MM.1S (cell line): Measurements from ENCODE around the gene IL10RB.

Experiments
- DNase-seq: peaks from one replicate; pipeline ENCODE4 v3.0.0-alpha.2; 2015
- H2AFZ ChIP-seq: fragments of 300-600 bp; sonication (generic); 2 replicates; pipeline ENCODE4 v1.6.0; 2016; ENCODE audit warnings: antibody characterized with exemption, low read length
- H3F3A ChIP-seq: fragments of 300-600 bp; sonication (generic); 2 replicates; pipeline ENCODE4 v1.6.1; 2016; ENCODE audit warnings: mild to moderate bottlenecking, antibody characterized with exemption, low read length, moderate library complexity, mixed read lengths; ENCODE audit not compliant: insufficient read depth
- H3K27ac ChIP-seq: fragments of 300-600 bp; sonication (generic); 2 replicates; pipeline ENCODE4 v1.5.1; 2016; ENCODE audit warnings: mild to moderate bottlenecking, low read length
- H3K27me3 ChIP-seq: fragments of 300-600 bp; sonication (generic); replicated peaks from 2 replicates; pipeline ENCODE4 v1.6.0; 2016; ENCODE audit warnings: low read length; ENCODE audit not compliant: insufficient read depth
- H3K36me3 ChIP-seq: fragments of 300-600 bp; sonication (generic); replicated peaks from 2 replicates; pipeline ENCODE4 v1.6.1; 2016; ENCODE audit warnings: mild to moderate bottlenecking, low read length, mixed read lengths; ENCODE audit not compliant: insufficient read depth
- H3K4me1 ChIP-seq: fragments of 300-600 bp; sonication (generic); 2 replicates; pipeline ENCODE4 v1.6.1; 2016; ENCODE audit warnings: low read length, mixed read lengths
- H3K4me2 ChIP-seq: fragments of 300-600 bp; sonication (generic); 2 replicates; pipeline ENCODE4 v1.6.0; 2016; ENCODE audit warnings: low read depth, low read length
- H3K4me3 ChIP-seq: fragments of 300-600 bp; sonication (generic); 2 replicates; pipeline ENCODE4 v1.5.1; 2016; ENCODE audit warnings: low read length, mixed read lengths
- H3K79me2 ChIP-seq: fragments of 300-600 bp; sonication (generic); 2 replicates; pipeline ENCODE4 v1.6.1; 2016; ENCODE audit warnings: mixed run types, low read length, mixed read lengths
- H3K9ac ChIP-seq: fragments of 300-600 bp; sonication (generic); 2 replicates; pipeline ENCODE4 v1.6.1; 2016; ENCODE audit warnings: low read length, mixed read lengths
- H3K9me2 ChIP-seq: fragments of 300-600 bp; sonication (generic); replicated peaks from 2 replicates; pipeline ENCODE4 v1.6.1; 2016; ENCODE audit warnings: mild to moderate bottlenecking, low read length, mixed read lengths; ENCODE audit not compliant: insufficient read depth
- H3K9me3 ChIP-seq: fragments of 300-600 bp; sonication (generic); replicated peaks from 2 replicates; pipeline ENCODE4 v1.6.1; 2016; ENCODE audit warnings: mild to moderate bottlenecking, low read length, mixed read lengths; ENCODE audit not compliant: insufficient read depth
- H4K20me1 ChIP-seq: fragments of 300-600 bp; sonication (generic); 2 replicates; pipeline ENCODE4 v1.6.1; 2016; ENCODE audit warnings: mild to moderate bottlenecking, low read length, moderate library complexity, mixed read lengths; ENCODE audit not compliant: insufficient read depth
- EZH2 ChIP-seq: fragments of 300-600 bp; sonication (generic); optimal IDR thresholded peaks from 2 replicates; pipeline ENCODE3; 2017; ENCODE audit warnings: low read depth, mild to moderate bottlenecking, antibody characterized with exemption, low read length, mixed read lengths
- EZH2phosphoT487 ChIP-seq: fragments of 300-600 bp; sonication (generic); IDR thresholded peaks from 2 replicates; pipeline ENCODE4 v1.6.1; 2018; ENCODE audit warnings: antibody characterized with exemption, low read length
- TF ChIP-seq, protein P1 (sequence below): fragments of 300-600 bp; sonication (generic); IDR thresholded peaks from 2 replicates; pipeline ENCODE4 v1.5.1; 2016; ENCODE audit warnings: antibody characterized with exemption, low read length, mixed read lengths

Gene IL10RB

DNA sequence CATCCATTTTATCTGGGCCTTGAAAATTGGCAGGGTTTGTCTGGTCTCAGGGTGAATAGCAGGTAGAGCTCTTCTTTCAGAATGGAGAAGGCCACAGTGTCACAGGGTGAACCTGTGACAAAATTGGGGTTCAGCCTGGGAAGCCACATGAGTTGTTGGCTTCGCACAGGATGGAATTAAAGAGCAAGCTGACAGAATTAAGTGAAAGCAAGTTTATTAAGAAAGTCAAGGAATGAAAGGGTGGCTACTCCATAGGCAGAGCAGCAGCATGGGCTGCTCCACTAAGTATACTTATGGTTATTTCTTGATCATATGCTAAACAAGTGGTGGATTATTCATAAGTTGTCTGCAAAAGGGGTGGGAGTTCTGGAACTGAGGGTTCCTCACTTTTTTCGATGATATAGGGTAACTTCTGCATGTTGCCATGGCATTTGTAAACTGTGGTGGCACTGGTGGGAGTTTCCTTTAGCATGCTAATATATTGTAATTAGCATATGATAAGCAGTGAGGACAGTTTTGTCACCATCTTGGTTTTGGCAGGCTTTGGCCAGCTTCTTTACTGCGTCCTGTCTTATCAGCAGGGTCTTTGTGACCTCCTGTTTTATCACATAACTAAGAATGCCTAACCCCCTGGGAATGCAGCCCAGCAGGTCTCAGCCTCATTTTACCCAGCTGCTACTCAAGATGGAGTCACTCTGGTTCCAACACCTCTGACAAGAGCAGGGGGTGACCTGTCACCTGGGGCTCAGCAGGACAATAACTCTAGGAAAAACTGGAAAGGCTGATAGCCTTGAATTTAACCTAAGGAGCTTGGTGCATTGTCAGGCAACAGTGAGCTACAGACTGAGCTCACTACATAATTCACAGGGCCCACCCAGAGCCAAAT, 31.3 kb upstream of the IL10RB start:
- Histone ChIP-seq H4K20me1 (no peaks in the 10 kb centered on the region), H2AFZ (no peak overlapping the region), H3K79me2 (peaks cover 85% of the 10 kb centered on the region), H3K27ac (peak overlapping the region; percentile 6; the same call in 1 of the 2 replicates), H3K9ac (0 out of 2 replicates have a peak overlapping the region, but pooled peaks have one; percentile 1), H3K9me3 (no peaks in the 10 kb centered on the region), H3K4me3 (no peak overlapping the region), H3K36me3 (peaks cover 5% of the 10 kb centered on the region; the same call in 1 of the 2 replicates), H3K4me1 (peaks cover 67% of the 10 kb centered on the region), H3K27me3 (no peaks in the 10 kb centered on the region), H3F3A (peaks cover 62% of the 10 kb centered on the region), H3K9me2 (no peaks in the 10 kb centered on the region), H3K4me2 (peak overlapping the region; percentile 5; the same call in 1 of the 2 replicates)
- no peak for TF ChIP-seq EZH2phosphoT487
- TF ChIP-seq, protein P1, sequence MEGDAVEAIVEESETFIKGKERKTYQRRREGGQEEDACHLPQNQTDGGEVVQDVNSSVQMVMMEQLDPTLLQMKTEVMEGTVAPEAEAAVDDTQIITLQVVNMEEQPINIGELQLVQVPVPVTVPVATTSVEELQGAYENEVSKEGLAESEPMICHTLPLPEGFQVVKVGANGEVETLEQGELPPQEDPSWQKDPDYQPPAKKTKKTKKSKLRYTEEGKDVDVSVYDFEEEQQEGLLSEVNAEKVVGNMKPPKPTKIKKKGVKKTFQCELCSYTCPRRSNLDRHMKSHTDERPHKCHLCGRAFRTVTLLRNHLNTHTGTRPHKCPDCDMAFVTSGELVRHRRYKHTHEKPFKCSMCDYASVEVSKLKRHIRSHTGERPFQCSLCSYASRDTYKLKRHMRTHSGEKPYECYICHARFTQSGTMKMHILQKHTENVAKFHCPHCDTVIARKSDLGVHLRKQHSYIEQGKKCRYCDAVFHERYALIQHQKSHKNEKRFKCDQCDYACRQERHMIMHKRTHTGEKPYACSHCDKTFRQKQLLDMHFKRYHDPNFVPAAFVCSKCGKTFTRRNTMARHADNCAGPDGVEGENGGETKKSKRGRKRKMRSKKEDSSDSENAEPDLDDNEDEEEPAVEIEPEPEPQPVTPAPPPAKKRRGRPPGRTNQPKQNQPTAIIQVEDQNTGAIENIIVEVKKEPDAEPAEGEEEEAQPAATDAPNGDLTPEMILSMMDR: no peak
- no peak for DNase-seq

DNA sequence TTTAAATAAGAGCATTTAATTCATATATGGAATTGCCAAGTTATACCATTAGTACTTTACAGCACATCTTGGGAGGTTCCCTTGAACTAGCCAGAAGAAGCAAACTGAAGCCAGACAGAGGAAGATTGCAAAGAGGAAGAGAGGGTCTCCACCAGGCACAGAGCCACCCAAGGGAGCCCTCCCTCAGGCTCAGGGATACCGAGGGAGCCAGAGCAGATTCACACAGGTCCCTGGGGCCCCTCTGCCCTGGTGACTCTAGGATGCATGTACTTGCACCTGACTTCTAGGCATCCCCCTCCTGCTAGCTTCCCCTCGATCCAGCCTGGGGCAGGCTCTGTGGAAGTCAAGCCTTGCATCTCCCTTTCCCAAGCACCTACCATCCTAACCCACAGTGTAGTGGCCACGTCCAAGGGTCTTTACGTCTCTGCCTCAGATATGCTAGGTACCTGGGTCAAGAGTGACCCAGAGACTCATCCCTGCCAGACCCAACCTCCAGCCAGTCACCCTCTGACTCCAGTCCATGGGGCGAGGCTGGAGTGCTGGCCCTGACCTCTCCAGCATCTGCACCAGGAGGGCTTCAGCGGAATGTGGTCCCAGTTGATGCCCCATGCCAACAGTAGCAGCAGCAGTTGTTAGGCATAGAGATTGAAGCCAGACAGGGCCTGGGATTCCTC, 30.0 kb upstream of the IL10RB start:
- TF ChIP-seq EZH2: no peak
- TF ChIP-seq, protein P1: no peak
- TF ChIP-seq EZH2phosphoT487: no peak
- no peaks in the 10 kb centered on the region for H3K27me3 ChIP-seq
- no peaks in the 10 kb centered on the region for H3K9me2 ChIP-seq
- H4K20me1 ChIP-seq: no peaks in the 10 kb centered on the region
- peaks cover 54% of the 10 kb centered on the region for H3F3A ChIP-seq
- H3K4me2 ChIP-seq: peak overlapping the region; percentile 87; the same call in 1 of the 2 replicates
- H3K36me3 ChIP-seq: peaks cover 5% of the 10 kb centered on the region; the same call in 1 of the 2 replicates
- H3K9ac ChIP-seq: no peak overlapping the region
- H3K27ac ChIP-seq: peak overlapping the region; percentile 90; the same call in 1 of the 2 replicates
- H3K4me1 ChIP-seq: peaks cover 80% of the 10 kb centered on the region
- no peak for DNase-seq
- H3K79me2 ChIP-seq: peaks cover 85% of the 10 kb centered on the region
- no peaks in the 10 kb centered on the region for H3K9me3 ChIP-seq
- no peak overlapping the region for H3K4me3 ChIP-seq
- no peak overlapping the region for H2AFZ ChIP-seq

DNA sequence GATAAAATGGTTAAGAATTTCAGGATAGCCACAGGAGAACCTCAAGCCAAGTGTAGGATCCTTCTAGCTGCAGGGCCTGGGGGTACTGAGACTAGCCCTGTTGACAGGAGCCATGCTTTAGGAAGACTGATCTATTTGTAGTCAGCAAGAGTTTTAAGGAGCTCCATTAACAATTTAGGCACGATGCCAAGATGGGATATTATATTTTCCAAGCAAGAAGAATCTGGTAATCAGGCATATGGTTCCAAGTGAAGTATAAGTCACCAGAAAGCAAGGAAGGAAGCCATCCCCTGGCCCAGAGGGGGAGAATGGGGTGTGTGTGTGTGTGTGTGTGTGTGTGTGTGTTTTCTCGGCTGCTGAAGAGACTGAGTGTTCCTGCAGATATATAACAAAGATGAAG, 29.4 kb upstream of the IL10RB start:
- H3K79me2 ChIP-seq: peaks cover 85% of the 10 kb centered on the region
- peak overlapping the region; percentile 90; the same call in 1 of the 2 replicates for H3K27ac ChIP-seq

More for the DNA sequence above, 29.4 kb upstream of the IL10RB start:
- H3K27me3 ChIP-seq: no peaks in the 10 kb centered on the region
- H3K4me2 ChIP-seq: peak overlapping the region; percentile 87; the same call in 1 of the 2 replicates
- H3K9ac ChIP-seq: no peak overlapping the region
- H3K4me1 ChIP-seq: peaks cover 85% of the 10 kb centered on the region
- no peaks in the 10 kb centered on the region for H3K9me3 ChIP-seq
- TF ChIP-seq, protein P1: no peak
- TF ChIP-seq EZH2phosphoT487: no peak
- TF ChIP-seq EZH2: no peak
- no peak overlapping the region for H3K4me3 ChIP-seq
- peaks cover 5% of the 10 kb centered on the region; the same call in 1 of the 2 replicates for H3K36me3 ChIP-seq
- peaks cover 49% of the 10 kb centered on the region for H3F3A ChIP-seq
- H4K20me1 ChIP-seq: no peaks in the 10 kb centered on the region
- no peaks in the 10 kb centered on the region for H3K9me2 ChIP-seq
- H2AFZ ChIP-seq: no peak overlapping the region
- DNase-seq: no peak
